GM10266 (cell line): ENCODE measurements around the gene TMEM51.

Experiments
- DNase-seq: peaks from one replicate; pipeline ENCODE4 v3.0.0; 2012; ENCODE audit errors: extremely low spot score
- TF ChIP-seq, protein P1 (sequence below): IDR thresholded peaks from 2 replicates; pipeline ENCODE4 v1.5.1; 2012; ENCODE audit warnings: mild to moderate bottlenecking, low read depth; ENCODE audit not compliant: control insufficient read depth, insufficient read depth; ENCODE audit errors: missing control alignments

The TMEM51 gene

DNA sequence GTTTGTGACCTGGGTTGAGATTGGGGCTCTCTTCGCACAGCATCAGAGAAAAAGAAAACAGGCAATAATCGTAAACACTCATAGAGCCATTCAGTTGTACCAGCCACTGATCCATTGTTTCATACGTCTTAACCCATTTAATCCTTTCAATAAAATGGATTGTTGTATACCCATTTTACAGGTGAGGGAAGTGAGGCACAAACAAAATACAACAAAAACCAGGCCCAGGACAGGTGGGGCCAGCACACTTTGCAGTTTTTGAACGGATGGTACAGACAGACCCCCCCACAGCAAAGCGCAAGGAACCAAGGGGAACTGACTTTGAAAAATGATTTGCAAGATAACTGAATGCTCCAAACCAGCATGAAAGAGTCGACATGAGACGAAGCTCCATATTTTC, 89.2 kb downstream of the TMEM51 start:
- TF ChIP-seq, protein P1, sequence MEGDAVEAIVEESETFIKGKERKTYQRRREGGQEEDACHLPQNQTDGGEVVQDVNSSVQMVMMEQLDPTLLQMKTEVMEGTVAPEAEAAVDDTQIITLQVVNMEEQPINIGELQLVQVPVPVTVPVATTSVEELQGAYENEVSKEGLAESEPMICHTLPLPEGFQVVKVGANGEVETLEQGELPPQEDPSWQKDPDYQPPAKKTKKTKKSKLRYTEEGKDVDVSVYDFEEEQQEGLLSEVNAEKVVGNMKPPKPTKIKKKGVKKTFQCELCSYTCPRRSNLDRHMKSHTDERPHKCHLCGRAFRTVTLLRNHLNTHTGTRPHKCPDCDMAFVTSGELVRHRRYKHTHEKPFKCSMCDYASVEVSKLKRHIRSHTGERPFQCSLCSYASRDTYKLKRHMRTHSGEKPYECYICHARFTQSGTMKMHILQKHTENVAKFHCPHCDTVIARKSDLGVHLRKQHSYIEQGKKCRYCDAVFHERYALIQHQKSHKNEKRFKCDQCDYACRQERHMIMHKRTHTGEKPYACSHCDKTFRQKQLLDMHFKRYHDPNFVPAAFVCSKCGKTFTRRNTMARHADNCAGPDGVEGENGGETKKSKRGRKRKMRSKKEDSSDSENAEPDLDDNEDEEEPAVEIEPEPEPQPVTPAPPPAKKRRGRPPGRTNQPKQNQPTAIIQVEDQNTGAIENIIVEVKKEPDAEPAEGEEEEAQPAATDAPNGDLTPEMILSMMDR = no peak
- DNase-seq = no peak

DNA sequence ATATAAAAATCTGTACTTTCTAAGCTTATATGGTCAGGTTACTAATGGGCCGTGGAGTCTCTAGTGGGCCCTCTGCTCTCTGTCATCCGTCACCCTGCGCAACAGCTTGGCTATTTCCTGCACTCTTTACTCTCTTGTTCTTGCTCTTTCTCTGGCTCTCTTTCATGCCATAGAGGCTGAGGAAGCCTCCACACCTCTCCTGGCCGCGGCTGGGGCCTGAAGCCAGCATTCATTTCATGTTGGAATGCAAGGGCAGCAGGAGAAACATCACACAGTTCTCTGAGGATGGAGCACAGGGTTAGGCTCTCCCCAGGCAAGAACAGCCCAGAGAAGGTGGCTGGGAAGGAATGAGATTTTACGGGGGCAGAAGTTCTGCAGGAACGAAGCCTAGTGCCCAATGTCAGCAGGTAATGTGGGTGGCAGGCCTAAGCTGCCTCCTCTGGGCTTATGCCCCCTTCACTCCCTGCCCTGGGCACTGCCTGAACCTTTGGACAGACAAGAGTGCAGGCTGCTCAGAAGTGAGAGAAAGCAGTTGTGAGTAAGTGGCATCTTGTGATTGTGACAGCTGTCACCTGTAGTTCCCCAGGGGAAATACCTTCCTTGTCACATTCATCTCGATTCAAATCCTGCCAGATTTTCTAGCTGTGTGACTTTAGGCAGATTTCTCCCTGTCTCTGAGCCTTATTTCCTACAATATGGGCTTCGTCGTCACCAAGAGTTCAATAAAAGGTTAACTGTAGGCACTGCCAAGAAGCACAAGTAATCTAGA, 89.9 kb downstream of the TMEM51 start:
- TF ChIP-seq, protein P1 = no peak
- no peak for DNase-seq

DNA sequence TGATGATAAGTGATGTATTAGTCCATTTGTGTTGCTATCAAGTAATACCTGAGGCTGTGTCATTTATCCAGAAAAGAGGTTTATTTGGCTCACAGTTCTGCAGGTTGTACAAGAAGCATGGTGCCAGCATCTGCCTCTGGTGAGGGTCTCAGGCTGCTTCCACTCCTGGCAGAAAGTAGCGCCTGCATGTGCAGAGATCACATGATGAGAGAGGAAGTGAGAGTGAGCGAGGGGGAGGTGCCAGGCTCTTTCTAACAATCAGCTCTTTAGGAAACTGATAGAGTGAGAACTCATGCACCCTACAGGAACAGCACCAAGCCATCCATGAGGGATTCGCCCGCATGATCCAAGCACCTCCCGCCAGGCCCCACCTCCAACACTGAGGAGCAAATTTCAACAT, 91.3 kb downstream of the TMEM51 start:
- no peak for DNase-seq
- TF ChIP-seq, protein P1 = no peak

DNA sequence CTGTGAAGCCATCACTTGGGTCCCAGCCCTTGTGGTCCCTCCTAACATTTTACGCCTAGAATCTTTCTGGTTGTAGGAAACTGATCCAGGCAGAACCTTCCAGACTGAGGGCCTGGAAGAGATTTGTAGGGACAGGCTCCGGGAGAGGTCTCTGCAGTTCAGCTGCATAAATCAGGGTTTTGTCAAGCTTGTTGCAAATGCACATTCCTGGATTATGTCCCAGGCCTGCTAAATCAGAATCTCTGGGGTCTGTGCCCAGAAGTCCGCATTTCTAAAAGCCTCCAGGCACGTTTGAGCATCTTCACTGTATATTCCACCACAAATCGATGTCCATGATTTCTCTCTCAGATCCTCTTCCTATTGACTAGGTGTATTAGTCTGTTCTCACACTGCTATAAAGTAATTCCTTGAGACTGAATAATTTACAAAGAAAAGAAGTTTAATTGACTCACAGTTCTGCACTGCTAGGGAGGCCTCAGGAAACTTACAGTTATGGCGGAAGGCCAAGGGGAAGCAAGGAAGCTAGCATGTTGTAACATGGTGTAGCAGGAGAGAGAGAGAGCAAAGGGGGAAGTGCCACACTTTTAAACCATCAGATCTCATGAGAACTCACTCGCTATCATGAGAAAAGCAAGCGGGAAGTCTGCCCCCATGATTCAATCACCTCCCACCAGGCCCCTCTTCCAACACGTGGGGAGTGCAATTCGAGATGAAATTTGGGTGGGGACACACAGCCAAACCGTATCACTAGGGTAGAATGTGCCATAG, 92.2 kb downstream of the TMEM51 start:
- DNase-seq = no peak
- TF ChIP-seq, protein P1 = no peak

DNA sequence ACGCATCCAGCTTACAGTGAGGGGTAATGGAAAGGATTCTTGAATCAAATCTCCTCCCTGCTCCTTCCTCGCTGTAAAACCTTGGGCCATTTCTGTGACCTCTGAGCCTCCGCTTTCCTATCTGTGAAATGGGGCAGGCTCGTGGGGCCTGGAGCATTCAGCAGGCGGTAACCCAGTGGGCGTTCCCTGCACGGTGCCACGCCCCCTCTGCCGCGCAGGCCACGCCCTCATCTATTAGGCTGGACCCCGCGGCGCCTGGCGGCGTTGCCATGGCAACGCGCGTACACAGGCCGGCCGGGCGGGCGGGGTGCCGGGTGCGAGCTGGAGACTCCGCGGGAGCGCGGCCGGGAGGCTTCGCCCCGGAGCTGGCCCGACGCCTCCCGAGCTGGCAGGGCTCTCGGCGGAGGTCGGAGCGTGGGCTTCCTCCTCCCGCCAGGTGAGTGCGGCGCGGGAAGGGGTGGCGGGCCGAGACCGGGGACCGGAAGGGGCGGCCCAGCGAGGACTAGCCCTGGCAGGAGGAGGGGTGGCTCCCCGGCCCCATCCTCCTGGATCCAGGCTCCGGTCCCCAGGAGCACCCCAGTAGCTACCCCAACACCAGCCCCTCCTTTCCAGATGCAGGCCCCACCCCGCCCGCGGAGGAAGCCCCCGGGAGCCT, 93.5 kb downstream of the TMEM51 start, which contains the start of gene FHAD1:
TSS of gene FHAD1 (plus strand) at position 264 of the 655 bp plus-strand sequence. CDS start 4,562 bp downstream, outside the sequence.
- DNase-seq = peak; percentile 78
- TF ChIP-seq, protein P1 = no peak

DNA sequence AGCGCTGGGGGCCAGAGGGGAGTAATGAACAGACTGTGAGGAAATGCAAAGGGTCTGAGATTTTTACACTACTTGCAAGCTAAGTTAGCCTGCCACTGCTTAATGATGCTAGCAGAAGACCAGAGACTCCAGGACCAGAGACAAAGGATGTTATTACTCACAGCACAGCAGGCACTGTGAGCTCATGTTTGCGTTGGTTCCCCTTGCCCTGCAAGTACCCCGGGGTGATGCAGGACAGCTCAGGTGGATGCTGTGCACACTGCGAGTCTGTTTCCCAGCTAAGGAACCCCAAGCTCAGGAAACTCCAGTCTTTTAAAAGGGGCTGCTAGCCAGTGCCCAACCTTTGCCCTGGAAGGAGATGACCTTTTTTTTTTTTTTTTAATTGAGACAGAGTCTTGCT, 94.7 kb downstream of the TMEM51 start:
- TF ChIP-seq, protein P1 = no peak
- DNase-seq = no peak
